Measurements from ENCODE around the gene KDM5C.

KDM5C gene

GRCh38 chrX:53249408-53250042 is 24.5 kb upstream of the KDM5C start:
- no peak for DNase-seq

- DNase-seq: no peak
Observed at GRCh38 chrX:53247928-53248327, 22.9 kb upstream of the KDM5C start.

GRCh38 chrX:53246231-53246630 is 21.2 kb upstream of the KDM5C start:
- DNase-seq: no peak

DNA sequence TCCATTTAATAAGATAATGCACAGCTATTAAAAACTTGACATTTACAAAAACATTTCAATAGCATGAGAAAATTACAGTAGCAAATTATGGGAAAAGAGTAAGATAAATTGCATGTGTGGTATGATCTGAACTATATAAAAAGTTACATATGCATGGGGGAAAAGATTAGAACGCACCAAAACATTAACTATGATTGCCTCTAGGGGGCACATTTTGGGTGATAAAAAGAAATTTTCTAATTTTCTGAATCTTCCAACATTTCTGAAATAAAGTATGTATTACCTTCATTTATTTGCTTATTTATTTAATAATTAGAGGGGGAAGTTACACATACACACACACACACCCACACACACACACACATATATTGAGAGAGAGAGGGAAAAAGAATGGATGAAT is 19.6 kb upstream of the KDM5C start:
- no peak for DNase-seq

- no peak for DNase-seq
Observed at GRCh38 chrX:53242310-53242709, 17.3 kb upstream of the KDM5C start.

- no peak for DNase-seq
Observed at GRCh38 chrX:53241558-53241957, 16.6 kb upstream of the KDM5C start.

DNA sequence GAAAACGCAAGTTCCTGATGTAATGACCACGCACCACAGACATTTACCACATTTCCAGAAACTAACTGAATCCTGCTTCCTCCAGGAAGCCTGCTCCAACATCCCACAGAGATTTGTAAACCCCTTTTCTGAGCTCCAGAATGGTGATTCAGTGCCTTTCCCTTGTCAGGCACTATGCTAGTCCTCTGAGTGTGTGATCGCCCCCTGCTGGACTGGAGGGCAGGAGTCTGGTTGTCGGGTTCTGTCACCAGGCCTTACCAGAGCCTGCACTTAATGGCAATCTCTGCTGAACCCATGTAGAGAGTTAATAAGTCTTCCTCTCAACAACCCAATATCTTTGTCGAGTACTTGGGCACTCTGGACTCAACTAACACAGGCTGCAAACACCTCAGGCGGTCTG is 14.5 kb upstream of the KDM5C start:
- peak; percentile 16 for DNase-seq

DNA sequence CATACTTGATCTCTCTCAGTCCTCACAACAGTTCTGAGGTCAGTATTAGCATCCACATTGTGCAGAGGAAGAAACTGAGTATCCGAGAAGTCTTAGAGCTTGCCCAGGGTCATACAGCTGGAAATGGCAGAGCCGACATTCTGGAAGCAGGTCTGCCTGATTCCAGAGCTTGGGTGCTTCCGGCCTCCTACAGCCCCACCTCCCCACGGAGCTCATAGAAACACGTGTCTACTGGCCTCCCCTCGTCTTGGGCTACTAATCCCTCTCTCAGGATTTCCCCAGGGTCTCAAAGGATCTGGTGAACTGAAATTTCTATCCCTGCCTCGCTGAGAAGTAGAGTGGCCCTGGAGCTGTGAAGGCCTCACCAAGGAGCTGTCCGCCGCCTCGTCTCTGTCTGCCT is 12.0 kb upstream of the KDM5C start:
- no peak for DNase-seq

DNA sequence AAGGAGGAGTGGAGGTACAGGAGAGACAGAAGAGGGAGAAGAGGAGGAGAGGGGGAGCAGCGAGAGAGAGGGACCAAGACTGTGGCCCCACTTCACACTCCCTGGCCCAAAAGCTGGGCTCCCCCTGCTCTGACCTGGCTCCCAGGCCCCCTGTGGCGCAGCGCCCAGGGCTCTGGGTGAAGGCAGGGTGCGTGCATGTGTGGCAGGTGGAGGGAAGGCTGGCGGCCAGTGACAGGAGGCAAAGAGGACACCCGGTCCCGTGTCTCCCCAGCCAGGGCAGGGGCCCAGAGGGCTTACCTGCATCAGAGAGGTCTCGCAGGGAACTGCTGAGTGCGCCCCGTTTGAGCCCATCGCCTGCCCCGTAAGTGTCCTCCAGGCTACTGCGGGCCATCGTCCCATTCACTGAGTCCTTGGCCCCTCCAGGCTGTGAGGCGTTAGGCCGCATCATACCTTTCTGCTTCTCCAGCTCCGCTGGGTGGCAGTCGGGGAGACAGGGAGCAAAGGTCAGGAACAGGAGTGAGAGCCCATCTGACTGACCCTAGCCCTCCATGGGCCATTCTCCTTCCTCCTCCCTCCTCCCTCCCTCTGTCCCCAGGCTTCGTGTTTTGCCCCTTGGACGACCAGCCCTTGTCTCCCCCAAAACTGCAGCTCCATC is 11.1 kb upstream of the KDM5C start:
- DNase-seq: no peak

- no peak for DNase-seq
Observed at GRCh38 chrX:53235566-53235965, 10.6 kb upstream of the KDM5C start.

DNA sequence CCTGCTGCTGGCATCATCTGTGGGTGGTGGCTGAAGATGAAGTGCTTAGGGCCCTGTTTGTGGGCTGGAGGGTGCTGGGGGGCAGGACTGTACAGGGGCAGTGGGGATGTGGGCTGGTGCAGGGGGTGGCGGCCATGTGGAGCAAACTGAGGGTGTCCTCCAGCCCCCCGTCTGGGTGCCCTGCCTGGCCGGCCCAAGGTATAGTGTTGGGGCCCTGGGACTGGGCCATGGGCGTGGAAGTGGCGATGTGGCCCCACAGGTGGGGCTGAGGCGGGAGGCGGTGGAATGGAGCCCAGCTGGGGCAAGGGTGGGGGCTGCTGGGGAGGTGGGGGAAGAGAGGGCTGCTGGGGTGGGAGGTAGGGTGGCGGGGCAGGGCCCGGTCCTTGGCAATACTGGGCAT is 9.5 kb upstream of the KDM5C start:
- no peak for DNase-seq

- DNase-seq: no peak
Observed at GRCh38 chrX:53233536-53233935, 8.5 kb upstream of the KDM5C start.

DNA sequence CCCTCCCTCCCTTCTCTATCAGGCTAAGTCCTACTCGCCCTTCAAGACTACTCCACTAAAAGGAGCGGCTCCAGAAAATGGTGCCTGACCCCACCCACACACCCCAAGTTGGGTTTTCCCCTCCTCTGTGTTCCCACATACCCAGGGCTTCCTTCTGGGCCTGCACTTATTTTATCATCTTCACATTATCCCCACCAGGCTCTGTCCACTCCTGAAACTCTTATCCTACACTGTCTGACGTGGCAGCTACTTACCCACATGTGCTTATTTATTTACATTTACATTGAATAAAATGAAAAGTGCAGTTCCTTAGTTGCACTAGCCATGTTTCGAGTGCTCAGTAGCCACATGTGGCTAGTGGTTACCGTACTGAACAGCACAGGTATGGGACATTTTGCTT is 5.1 kb upstream of the KDM5C start:
- DNase-seq: no peak

GRCh38 chrX:53227224-53227765 is 2.3 kb upstream of the KDM5C start:
- no peak for DNase-seq

DNA sequence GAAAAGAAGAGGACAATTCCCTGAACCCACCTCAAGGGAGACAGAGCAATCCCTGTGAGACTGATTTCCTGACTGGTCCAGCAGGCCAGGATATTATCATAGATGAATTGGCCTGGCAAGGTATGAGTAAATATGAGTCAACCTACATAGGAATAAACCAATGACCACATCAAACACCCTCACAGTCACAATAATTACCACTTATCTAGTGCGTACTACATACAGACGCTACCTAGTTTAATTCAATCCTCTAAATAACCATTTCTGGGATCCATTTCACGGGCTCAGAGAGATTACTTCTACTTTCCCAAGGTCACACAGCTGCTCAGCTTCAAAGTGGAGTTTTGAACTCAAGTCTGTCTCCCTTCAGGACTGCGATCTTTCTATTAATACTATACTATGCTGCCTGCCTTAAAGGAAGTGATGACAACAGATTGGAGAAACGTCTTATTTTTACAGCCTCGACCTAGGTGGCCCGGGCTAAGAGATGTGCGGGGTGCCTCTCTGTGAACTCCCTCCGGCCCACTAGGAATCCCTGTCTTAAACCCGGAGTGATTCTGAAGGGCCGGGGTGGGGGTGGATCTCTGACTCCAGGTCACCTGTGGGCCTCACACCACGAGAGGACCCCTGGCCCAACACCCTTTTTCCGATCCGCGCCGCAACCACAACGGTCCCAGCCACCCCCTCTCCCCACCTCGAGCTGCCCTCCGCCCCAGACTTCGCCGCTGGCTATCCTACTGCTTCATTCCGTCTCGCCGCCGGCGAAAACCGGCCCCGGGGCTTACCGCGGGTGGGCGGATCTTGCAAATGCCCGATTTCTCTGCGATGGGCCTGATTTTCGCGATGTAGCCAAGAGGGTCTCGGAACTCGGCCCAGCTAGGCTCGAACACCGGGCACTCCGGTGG is 800 bp downstream of the KDM5C start:
- peak; percentile 3 for DNase-seq

GRCh38 chrX:53223068-53223693 is 1.8 kb downstream of the KDM5C start:
- no peak for DNase-seq

DNA sequence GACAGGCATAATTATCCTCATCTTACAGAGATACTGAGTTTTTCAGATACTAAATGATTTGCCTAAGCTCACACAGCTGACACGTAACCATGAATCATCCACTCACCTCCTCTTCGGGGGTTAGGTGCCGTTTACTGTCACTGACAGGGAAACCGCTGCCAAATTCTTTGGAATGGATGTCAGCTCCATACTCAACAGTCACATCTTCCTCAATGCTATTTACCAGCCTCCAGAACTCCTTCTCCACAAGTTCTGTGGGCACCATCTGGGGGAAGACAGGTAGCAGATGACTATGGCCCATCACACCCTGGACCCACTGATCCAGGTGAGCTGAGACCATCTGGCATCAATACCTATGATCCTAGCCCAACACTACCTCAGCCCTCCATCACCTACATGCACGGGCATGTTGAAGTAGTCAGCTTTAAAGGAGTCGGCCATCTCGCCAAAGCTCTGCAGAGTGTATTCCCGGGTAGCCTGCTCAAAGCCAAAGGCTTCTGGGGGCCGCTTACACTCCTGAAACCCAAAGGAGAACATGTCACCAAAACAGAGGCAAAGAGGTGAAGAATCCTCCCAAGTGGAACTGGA is 13.5 kb downstream of the KDM5C start:
- no peak for DNase-seq

DNA sequence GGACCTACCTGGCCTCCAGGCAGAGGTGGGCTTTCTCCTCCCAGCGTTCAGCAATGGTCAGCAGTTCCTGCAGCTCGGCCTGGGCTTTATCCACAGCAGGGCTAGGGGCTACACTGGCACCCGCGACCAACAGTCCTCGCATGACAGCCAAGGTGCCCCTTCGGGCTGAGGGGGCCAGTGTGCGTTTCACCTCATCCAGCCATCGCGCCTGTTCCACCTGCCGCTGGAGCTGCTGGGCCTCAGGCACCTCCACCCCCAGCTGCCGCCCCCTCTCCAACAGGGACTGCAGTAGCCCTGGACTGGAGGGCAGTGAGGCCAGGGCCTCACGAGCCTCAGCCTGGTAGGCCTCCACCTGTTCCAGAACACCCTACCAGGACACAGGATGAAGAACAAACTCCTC is 28.3 kb downstream of the KDM5C start:
- no peak for DNase-seq

- DNase-seq: no peak
Observed at GRCh38 chrX:53195401-53195800, 29.6 kb downstream of the KDM5C start.

- DNase-seq: no peak
Observed at GRCh38 chrX:53194308-53194707, 30.7 kb downstream of the KDM5C start.

DNA sequence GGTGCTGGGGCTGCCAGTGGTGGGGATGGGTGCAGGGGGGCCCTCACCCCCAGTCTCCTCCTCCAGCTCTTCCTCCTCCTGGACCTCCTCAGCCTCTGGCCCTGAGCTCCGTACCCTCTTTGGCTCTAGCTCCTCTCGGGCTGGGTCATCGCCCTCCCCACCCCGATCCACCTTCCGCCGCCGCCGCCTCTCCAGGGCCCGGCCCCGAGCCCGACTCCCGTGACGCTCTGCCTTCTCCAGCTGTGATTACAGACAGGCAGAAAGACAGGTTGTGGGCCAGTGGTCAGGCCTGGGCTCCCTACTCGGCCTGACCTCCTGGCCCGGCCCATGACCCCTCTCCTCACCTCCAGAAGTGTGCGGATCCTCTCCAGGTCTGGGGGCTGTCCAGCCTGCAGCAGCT is 31.9 kb downstream of the KDM5C start:
- DNase-seq: no peak

DNA sequence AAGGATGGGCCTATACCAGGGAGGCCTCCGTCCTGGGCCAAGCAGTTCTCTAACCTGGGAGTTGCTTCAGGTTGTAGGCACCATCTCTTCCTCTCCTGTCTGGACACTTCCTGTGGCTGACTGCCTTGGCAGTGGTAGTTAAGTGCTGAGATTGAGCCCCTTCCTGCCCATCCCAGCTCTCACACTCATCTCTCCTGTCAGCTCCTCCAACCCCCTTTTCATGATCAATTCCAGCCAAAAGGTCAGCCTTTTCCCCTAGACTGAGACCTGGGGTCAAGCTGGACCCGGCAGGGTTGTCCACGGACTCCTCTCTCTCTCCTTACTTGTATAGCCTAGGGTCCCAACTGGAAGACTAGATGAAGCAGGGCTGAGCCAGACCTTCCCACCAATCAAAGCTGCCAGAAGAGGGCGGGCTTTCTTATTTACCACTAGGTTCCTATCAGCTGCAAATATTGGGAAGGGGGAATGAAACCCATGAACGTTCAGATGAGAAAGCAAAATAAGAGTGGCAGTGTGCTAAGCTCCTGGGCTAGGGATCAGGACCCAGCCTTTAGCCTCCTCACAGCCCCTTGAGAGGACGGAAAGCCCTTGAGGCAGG is 34.5 kb downstream of the KDM5C start:
- no peak for DNase-seq

Data from stimulated activated CD4-positive, alpha-beta T cell treated with anti-CD3 and anti-CD28 coated beads, Interleukin-12 subunit alpha, Interleukin-12 subunit beta, amount 100 ng/mL, for 4 hours (primary cell).